GM12865 (cell line): ENCODE measurements around the gene KDM7A.
A peak's percentile ranks its signal among the peaks of the same experiment; 100 is the strongest.

Experiments used
- DNase-seq: peaks from one replicate; pipeline ENCODE4 v3.0.0; 2010; ENCODE audit warnings: low read depth
- H3K4me3 ChIP-seq: 2 replicates; pipeline ENCODE4 v1.5.1; 2011; ENCODE audit warnings: mild to moderate bottlenecking, low read depth, low read length, control low read depth
- CTCF ChIP-seq: IDR thresholded peaks from 2 replicates; pipeline ENCODE4 v1.5.1; 2011; ENCODE audit warnings: low read length, control low read depth, low read depth, inconsistent platforms; ENCODE audit not compliant: insufficient read depth; ENCODE audit errors: missing control alignments

The KDM7A gene

GRCh38 chr7:140055833-140056232 lies 121.0 kb downstream of the KDM7A start:
- no peak overlapping the region for H3K4me3 ChIP-seq
- TF ChIP-seq CTCF = no peak
- DNase-seq = no peak

- no peak overlapping the region for H3K4me3 ChIP-seq
- no peak for DNase-seq
- TF ChIP-seq CTCF = no peak
These were observed 122.0 kb downstream of the KDM7A start for GRCh38 chr7:140054751-140055150.

DNA sequence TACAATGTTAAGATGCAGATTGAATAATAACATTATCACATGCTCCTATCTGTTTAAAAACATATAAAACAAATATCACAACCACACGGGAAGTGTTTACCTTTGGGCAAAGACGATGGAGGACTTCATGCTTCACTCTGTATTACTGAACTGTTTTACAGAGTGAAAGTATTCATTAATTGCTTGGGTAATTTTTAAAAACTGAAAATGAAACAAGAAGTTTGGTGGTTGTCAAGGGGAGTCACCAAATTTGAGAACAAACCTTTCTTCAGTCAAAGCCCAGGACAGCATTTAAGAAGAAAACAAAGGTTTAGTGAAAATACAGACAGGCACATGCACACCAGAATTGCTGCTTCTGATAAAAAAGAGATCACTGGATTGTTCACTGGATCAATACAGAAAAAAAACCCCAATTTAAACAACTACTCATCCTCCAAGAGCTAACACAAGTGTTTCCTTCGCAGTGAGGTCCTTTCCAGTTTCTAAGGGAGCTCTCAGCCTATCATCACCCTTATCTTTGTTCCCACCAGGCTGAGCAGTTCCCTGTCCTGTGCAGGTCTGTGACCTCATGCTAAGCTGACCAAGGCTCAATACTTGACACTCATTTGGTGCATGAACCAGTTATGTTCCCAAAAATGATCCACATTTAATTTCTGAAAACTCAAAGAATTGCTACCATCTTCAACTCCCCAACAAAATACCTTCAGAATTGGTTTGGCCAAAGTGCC lies 122.8 kb downstream of the KDM7A start:
- TF ChIP-seq CTCF = no peak
- H3K4me3 ChIP-seq = no peak overlapping the region

GRCh38 chr7:140051820-140052219 lies 125.0 kb downstream of the KDM7A start:
- TF ChIP-seq CTCF = no peak
- no peak overlapping the region for H3K4me3 ChIP-seq
- DNase-seq = no peak

More for the DNA sequence above, 122.8 kb downstream of the KDM7A start:
- DNase-seq = peak; percentile 42

DNA sequence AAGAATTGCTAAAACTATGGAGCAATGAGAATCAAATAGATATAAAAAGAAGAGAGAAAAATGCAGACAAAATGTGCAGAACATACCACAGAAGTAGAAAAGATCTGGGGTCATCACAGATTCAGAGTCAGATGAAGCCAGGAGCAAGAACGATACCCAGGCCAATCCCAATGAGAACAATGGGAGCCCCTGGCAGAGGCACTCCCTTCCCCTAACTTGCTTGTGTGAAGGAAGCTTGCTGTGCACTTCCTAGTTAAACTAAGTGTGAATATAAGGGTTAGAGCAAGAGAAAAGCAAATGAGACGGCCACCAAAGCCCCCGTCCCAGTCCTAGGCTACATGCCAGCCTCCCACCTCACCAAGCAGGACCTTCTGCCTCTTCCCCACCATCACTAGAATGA lies 126.7 kb downstream of the KDM7A start:
- DNase-seq = no peak
- H3K4me3 ChIP-seq = no peak overlapping the region

DNA sequence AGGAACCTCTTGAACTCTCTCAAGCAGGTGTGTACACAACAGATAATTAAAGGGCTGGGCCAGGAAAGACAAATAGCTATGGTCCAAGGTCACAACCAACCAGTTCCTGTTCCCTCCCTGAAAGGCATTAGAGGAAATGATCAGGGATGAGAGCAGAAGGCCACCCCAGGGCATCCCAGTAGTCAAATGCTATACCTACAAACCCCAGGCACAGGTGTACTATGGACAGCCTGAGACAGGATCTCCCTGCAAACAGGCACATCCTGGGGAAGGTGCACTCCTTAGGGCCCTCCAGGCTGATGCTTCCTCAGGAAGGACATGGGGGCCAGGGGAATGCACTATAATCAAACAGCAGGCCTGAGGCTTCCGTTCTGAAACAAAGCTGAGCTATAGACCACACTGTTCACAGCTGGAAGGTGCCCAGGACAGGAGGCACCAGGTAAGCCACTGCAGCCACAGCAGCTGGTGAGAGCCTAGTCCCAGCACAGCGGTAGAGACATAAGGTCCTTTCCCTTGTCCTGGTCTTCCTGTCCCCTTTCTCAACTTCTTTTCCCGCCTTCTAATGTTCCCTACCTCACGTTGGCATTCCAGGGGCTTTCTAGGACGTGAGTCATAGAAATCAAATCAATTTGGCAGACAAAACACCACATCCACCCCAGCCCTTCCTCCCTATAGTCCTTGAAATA lies 127.3 kb downstream of the KDM7A start:
- TF ChIP-seq CTCF = no peak
- no peak overlapping the region for H3K4me3 ChIP-seq
- no peak for DNase-seq

More for the DNA sequence above, 126.7 kb downstream of the KDM7A start:
- no peak for TF ChIP-seq CTCF
